ENCODE results near the gene KTN1.

Gene KTN1

DNA sequence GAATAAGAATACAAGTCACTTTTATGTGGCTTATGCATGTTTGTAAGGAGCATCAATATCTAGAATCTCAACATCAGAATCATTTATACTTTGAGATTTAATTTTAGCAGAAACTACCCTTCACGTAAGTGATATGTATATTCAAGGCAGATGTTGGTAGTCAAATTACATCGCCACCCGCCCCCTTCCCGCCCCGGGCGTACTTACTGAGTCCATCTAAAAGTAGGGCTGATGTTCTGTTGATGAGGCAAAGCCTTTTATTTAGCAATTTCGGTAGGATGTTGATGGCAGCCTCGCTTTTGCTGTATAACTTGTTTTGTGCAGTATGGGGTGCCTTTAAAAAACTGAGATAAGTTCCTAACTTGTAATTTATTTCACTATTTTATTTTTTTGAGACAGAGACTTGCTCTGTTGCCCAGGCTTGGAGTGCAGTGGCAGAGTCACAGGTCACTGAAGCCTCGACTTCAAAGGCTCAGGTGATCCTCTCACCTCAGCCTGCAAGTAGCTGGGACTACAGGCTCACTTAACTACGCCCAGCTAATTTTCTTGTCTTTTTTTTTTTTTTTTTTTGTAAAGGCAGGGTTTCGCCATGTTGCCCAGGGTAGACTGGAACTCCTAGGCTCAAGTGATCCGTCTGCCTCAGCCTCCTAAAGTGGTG, 30.8 kb downstream of the KTN1 start:
- DNase-seq: no peak

- DNase-seq: no peak
Observed at GRCh38 chr14:55611859-55612258, 31.9 kb downstream of the KTN1 start.

- no peak for DNase-seq
Observed at GRCh38 chr14:55614304-55614703, 34.3 kb downstream of the KTN1 start.

DNA sequence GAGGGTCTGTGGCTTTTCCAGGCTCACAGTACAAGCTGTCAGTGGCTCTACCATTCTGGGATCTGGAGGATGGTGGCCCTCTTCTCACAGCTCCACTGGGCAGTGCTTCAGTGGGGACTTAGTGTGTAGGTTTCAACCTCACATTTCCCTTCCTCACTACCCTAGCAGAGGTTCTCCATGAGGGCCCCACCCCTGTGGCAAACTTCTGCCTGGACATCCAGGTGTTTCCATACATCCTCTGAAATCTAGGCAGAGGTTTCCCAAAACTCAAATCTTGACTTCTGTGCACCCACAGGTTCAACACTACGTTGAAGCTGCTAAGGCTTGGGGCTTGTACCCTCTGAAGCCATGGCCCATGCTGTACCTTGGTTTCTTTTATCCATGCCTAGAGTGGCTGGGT, 40.3 kb downstream of the KTN1 start:
- no peak for DNase-seq

DNA sequence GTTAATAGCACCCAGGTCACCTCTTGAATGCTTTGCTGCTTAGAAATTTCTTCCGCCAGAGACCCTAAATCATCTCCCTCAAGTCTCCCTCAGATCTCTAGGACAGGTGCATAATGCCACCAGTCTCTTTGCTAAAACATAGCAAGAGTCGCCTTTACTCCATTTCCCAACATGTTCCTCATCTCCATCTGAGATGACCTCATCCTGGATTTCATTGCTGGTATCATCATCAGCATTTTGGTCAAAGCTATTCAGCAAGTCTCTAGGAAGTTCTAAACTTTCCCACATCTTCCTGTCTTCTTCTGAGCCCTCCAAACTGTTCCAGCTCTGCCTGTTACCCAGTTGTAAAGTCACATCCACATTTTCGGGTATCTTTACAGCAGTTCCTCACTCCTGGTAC, 41.0 kb downstream of the KTN1 start:
- DNase-seq: no peak

GRCh38 chr14:55621391-55621790, 41.4 kb downstream of the KTN1 start:
- DNase-seq: no peak

DNA sequence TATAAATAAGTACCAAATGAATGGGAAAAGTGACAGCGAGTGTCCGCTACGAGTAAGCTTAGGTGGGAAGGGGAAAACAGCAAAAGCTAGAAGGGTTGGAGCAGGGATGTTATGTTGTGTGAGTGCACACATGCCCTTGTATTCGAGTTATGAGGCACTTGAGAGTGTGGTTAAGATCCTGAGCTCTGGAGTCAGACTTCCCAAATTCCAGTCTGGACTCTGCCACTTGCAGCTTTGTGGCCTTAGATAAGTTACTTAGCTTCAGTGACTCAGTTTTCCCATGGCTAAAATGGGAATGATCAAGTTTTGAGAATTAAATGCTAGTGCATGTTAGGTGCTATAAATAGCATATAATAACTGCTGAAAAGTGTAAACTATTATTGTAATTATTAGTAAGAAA, 44.9 kb downstream of the KTN1 start:
- DNase-seq: no peak

GRCh38 chr14:55625481-55625880, 45.5 kb downstream of the KTN1 start:
- no peak for DNase-seq

DNA sequence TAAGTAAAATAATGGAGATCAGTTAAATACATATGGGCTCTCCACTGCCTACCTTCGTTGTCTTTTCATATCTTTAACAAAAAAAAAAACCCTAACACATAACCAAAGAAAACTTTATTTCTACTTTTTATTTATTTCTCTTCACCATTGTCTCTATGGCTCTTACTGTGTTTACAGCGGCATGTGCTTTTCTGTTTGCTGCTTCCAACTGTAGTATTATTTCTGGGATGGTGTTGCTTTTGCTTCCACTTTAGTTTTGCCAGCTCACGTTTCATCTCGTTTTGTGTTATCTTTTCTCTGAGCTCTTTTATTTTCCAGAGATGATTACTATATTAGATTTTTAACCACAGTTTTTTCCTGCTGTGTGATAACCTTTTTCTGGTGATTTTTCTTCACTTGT, 46.1 kb downstream of the KTN1 start:
- DNase-seq: no peak

DNA sequence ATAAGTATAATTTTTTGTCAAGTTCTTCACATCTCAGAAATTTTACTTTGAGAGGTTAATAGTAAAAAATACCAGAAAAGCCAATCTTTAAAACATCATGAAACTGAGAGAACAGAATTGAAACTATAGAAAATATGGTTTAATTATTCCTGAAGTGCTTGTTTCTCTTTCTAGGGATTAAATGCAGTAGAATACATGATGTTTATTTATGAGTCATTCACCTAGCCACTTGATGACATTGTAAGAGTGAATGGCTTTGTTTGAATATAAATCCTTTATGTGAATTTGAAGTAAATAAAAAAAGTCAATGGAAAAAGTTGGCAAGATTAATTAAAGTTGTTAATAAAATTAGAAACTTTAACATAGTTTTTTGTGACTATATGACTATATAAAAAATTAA, 48.4 kb downstream of the KTN1 start:
- no peak for DNase-seq

DNA sequence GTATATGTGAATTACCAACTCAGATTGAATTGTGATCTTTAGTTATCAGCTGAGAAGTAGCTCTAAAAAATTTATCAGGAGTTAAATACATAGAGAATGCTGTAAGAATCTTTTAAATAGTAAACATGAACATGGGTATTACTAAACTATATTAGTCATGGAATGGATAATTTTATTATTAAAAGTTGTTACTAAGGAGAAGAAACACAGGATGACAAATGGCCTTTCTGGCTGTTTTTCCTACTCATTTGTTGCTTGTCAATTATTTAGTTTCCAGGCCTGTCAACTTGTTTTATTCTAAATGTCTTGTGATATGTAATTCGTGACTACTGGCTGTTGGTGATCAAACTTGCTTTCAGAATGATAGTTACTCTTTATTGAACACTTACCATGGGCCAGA, 58.7 kb downstream of the KTN1 start:
- no peak for DNase-seq

DNA sequence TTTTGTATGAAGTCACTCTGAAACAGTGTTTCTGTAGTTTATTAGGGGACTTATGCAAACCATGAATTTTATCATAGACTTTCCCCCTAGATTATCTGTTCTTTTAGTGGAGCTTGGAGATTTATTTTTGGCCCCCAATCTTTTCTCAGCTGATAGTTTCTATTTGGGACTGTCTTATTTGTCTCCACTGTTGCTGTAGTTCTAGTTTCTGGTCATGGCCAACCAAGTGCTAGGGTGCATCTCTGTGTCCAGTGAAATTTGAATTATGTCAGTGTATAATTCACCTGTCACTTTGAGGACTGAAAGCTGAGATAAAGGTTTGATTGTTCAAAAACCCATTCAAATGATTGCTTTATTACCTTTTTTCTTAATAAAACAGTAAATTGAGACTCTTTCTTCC, 61.3 kb downstream of the KTN1 start:
- DNase-seq: no peak

DNA sequence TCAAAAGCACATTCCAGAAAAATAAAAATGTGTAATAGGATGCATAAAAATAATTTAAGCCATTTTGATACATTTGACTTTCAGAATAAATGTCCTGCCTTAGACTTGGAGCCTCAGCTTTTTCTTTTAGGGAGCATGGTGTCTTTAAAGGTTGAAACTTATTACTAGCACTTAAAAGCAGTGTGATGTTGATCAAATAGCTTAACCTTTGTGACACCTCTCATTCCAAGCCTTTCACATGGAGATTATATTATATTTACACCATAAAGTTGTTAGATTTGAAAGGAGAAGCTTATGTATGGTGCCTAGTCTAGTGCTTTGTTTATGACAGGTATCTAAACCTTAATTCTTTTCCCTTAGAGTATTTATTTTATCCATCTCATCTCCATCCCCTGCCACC, 61.9 kb downstream of the KTN1 start:
- DNase-seq: no peak

GRCh38 chr14:55645145-55645544, 65.1 kb downstream of the KTN1 start:
- no peak for DNase-seq

GRCh38 chr14:55645845-55646832, 66.1 kb downstream of the KTN1 start:
- no peak for DNase-seq

DNA sequence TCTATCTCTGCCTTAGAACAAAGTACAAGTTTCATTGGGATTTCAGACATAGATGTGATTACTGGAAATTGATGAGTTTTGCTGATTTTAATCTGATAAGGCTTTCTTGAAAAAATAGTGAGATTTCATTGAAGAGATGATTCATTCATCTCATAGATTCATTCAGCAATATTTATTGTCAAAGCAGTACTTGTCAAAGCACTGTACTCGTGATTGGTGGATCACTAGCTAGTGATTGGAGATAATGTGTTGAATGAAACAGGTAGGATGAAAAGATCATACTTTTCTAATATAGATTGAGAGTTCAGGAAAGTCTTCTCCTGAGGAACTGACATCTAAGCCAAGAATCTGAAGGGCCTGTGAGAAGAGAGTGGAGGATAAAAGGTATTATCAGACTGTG, 71.0 kb downstream of the KTN1 start:
- DNase-seq: no peak

- DNase-seq: no peak
Observed at GRCh38 chr14:55654243-55654642, 74.2 kb downstream of the KTN1 start.

GRCh38 chr14:55661029-55661428, 81.0 kb downstream of the KTN1 start:
- no peak for DNase-seq

DNA sequence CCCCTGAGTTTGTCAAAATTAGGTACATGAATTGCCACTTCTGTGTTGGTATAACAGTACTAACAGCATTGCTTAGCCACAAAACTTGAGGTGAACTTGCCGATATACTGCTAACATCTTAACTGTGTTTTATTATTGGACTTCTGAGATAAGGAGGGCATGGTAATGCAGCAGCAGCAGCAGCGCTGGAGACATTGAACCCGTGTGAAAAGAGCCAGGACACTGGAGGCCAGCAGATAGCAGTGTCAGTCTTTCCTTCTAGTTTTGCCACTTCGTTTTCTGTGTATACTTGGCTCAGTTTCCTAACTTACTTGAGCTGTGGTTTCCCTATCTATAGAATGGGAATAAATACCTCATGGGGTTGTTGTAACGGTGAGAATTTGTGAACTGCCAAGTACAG, 82.7 kb downstream of the KTN1 start:
- no peak for DNase-seq

GRCh38 chr14:55665067-55665675, 85.2 kb downstream of the KTN1 start:
- no peak for DNase-seq

DNA sequence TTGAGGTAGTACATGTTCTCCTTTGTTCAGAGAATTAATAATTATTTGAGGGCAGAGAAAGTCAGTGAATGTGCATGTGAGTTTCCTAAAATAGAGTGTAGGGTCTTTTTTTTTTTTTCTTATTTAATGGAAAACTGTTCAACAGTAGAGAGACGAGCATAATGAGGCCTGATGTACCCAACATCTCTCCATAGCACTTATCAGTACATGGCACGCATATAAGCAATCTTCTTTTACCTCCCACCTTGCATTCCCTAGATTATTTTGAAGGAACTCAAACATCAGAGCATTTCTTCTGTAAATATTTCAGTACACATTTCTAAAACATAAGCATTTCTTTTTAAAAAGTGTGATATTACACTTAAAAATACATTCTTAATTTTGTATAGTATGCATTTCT, 87.8 kb downstream of the KTN1 start:
- no peak for DNase-seq

DNA sequence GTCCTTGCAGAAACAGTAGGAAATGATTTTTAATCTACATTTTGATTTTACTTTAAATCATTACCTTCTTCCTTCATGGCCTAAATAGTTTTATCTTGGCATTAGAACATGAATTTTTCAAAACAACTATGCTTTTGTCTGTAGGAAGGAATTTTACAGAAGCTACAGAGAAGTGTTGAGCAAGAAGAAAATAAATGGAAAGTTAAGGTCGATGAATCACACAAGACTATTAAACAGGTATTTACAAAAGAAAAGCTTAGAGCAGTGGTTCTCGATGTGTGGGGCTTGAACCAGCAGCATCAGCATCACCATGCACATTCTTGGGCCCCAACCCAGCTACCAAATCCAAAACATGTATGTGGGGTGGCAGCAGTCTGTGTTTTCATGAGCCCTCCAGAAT, 91.6 kb downstream of the KTN1 start:
- no peak for DNase-seq

GRCh38 chr14:55673048-55673447, 93.0 kb downstream of the KTN1 start:
- no peak for DNase-seq

- DNase-seq: no peak
Observed at GRCh38 chr14:55681096-55681495, 101.1 kb downstream of the KTN1 start.
